ENCODE results near the gene POLR1H.
"Not testable (repeated sequence)": the region's sequence is repeated elsewhere in the genome, so short reads cannot be mapped to it uniquely, and the experiment has no call there.

Gene POLR1H, protein sequence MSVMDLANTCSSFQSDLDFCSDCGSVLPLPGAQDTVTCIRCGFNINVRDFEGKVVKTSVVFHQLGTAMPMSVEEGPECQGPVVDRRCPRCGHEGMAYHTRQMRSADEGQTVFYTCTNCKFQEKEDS

DNA sequence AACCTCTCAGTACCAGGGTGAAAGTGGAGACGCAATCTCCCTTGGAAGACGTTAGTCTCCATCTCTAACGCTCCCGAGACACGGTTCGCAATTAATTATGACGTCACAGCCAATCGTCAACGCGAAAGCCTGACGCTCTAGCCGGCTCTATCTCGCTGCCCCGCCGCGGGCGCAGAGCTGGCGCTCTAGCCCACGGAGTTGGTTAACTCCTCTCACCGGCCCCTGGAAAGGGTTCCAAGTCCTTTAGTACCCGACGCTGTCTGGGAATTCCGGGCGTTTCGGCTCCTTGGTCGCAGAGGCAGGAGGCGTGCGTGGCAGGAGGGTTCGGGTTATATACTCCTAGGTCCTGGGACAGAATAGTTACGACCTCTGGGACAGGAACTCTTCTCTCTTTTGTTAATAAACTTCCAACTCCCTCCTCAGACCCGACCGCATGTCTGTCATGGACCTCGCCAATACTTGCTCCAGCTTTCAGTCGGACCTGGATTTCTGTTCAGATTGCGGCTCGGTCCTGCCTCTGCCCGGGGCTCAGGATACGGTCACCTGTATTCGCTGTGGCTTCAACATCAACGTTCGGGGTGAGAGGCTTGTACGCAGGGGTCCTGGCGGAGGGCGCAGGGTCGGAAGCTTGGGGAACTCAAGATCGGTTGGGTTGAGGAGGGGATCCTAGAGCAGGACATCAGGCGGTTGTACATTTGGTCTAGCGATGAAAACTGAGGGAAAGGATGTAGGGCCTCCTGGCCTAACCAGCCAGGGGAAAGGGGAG is at the start of gene POLR1H:
Gene POLR1H (plus strand): TSS at position 174 of the 766 bp plus-strand sequence. CDS start 260 bp downstream, at position 434.
- peak; percentile 96 for DNase-seq

DNA sequence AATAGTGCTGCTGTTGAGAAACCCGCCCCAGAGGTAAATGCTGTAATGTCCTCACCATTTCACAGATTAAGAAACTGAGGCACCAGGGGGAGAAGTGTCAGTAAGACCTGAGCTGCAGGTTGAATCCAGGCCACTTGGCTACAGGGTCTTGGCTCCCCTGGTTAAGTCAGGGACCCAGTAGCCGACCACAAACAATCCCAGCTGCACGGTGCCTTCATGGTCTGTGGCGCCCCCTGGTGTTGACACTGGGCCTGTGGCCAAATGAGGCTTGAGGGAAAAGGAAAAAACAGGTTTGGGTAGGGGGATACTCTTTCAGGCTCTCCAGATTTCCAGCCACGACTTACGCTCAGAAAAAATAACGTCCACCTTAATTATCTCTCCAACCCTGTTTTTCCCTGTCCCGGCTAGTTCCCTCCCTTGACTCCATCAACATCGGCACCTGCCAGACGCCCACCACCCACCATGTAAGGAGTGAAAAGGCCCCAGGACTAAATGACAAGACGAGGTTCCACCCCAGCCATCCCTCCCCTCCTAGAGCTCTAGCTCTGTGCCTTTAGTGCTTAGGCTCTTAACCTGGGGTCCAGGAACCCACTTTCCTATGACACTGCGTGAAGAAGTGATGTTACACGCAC is 47.7 kb upstream of the POLR1H start:
- no peak for DNase-seq

DNA sequence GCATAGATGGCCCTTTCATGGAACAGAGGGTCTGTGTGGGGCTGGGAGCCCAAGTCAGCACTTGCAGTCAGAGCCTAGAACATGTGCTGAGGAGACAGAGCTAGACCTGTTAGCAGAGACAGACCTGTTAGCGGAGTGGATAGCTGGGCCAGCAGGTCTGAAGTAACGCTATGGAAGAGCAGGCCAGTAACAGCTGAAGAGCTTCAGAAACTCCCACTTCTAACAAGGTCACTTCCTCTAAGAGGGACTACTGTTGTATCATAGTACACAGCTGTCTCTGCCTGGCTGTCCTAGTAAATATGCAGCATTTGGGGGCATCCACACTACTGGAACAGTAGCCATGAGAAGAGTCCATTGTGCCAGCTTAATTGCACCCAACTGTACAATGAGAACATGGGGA is 41.2 kb upstream of the POLR1H start:
- no peak for DNase-seq

DNA sequence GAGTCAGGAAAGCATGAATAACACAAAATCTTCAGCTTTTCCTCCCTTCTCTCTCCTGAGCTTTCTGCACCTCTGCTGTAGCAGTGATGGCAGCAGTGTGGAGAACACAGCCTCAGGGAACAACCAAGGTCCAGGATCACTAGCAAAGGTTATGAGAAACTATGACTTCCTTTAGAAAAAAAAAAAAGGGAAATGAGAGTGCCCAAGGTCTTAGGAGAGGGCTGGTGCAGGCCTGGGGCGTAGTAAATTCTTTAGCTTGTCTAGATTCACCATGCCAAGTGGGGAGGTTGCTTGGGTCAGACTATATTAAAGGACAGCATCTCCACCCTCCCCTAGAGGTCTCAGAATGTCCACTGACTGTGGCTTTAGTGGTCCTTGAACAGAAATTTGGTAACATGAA is 40.4 kb upstream of the POLR1H start:
- no peak for DNase-seq

DNA sequence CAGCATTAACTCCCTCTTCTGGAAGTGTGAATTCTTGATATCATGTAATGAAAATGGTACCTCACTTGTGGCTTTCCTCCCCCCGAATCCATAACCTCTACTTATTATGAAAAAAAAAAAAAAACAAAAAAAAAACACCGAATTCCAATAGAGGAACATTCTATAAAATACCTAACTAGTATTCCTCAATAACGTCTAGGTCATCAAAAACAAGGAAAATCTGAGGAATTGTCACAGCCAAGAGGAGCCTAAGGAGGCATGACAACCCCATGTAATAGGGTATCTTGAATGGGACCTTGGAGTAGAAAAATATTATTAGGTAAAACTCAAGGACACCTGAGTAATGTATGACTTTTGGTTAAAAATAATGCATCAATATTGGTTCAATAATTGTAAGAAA is 38.9 kb upstream of the POLR1H start:
- no peak for DNase-seq

DNA sequence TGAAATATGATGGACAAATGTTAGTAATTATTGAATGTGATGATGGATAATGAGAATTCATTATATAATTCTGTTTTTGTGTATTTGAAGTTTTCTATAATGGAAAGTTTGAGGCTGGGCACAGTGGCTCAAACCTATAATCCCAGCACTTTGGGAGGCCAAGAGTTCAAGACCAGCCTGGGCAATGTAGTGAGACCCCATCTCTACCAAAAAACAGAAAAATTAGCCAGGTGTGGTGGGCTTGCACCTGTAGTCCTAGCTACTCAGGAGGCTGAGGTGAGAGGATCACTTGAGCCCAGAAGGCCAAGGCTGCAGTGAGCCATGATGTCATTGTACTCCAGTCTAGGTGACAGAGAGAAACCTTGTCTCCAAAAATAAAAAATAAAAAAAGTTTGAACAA is 38.4 kb upstream of the POLR1H start:
- DNase-seq: not testable (repeated sequence)

DNA sequence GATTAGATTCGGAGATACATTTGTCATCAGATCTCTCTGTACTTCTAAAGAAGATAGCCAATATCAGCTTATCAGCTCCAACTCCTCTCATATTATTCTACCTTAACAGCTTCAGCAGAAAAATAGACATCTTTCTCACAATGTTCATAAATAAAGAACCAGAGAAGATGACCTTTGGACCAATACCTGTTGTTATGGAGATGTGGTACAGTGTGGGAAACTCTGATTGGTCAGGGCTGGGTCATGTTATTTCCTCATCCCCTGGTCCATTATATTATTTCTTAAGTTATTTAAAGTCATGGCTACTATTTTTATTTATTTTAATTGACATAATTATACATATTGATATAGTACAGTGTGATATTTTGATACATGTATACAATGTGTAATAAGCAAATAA is 35.9 kb upstream of the POLR1H start:
- DNase-seq: no peak

DNA sequence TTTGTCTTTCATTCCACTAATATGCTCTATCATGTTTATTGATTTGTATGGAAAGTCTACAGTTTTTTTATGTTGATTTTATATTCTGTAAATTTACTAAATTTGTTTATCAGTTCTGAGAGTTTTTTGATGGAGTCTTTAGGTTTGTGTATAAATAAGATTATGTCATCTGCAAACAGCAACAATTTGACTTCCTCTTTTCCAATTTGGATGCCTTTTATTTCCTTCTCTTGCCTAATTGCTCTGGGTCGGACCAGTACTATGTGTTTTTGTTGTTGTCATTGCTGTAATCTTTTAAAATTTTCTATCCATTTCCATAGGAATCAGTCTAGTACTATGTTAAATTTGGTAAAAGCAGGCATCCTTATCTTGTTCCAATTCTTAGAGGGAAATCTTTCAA is 31.5 kb upstream of the POLR1H start:
- no peak for DNase-seq

DNA sequence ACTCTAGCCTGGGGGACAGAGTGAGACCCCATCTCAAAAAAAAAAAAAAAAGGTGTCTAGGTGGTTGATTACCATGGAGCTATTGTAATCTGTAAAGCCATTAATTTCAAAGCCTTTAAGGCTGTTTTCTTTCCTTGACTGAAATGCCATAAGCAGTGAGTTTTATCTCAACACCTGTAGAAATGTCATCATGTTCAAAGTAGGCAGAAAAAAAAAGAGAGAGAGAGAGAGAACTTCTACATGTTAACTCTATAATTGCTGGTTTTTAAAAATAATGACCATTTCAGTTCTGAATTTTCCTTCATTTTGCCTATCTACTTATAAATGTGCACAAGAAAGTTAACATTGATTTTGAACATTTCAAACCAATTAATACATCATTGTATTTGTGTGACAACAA is 29.7 kb upstream of the POLR1H start:
- DNase-seq: no peak

DNA sequence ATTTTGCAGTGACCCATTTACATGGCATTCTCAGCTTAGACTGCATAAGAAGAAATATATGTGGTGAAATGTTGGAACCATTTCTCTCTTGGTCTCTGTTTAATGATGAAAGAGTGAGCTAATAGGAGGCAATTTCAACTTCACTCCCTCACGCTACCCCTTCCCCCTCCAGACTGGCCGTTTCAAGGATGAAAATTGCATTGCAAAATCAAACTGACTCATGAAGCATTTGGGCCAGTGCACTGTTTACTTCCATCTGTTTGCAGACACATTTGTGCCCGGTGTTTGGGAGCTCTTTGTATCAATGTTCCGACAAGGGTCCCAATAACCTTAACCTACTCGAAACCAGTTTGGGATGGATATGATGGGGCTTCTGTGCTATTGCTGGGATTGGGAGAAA is 27.6 kb upstream of the POLR1H start:
- peak; percentile 60 for DNase-seq

DNA sequence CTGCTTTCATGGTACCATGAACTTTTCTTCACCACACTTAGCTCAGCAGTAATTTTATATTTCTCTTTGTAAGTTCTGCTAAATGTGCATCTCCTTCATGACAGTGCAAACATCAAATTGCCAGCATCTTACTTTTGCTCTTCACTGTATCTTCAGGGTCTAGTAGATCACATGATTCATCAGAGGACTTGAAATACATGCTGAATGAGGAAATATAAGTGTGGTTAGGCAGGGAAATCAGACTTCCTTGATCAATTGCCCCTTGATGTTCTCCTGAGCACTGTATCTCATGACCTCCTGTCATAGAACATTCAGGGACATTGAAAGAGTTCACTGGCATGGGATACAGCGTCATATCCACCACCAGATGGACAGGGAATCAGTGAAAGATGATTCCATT is 25.3 kb upstream of the POLR1H start:
- DNase-seq: no peak

DNA sequence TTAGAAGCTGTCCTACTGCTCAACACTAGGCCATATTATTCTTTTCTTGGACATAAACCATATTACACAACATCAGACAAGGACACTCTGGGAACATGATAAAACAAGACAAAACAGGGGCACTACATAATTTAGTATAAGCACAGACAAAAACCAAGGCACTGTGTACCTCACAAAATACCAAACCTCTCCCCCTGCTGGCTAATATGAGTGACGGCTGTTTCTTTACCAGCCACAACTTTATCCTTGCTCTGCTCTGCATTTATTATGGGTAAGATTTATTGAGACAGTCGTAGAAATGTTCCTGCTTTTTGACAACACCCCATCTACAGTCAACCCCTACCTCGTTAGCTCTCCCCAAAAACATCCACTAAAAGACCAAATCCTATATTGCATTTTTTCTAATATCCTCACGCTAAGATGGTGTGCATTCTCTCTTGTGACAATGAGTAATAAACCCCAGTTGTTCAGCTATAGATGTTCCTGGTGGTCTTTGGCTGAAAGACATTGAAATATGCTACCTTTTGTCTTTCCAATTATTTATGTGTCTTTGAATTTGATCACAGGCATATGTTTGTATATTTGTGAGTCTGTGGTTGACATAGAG is 23.8 kb upstream of the POLR1H start:
- peak; percentile 13 for DNase-seq

DNA sequence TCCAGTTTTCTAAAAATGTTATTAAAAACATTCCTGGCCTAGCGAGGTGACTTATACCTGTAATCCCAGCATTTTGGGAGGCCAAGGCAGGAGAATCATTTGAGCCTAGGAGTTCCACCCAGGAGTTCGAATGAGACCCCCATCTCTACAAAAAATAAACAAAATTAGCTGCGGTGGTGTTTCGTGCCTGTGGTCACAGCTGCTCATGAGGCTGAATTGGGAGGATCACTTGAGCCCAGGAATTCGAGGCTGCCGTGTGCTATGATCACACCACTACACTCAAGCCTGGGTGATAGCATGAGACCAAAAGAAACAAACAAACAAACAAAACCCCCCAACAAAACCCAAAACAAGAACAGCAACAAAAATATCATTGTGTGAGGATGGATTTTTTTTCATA is 19.8 kb upstream of the POLR1H start:
- no peak for DNase-seq

DNA sequence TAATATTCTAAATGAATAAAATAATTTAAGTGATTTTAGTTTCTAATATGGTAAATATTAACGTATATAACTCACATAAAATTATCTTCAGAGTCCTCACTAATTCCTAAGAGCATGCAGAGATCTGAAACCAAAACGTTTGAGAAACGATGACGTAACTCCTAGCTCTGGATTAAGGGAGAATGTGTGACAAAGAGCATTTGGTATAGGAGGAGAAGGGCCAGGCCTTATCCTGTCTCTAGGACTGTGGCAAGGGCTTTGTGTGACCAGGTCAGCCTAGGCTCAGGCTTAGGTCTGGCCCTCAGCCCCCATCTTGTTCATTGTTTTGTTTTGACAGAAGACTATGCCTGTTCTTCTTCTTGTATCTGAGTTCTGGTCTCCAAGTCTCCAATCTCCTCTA is 19.2 kb upstream of the POLR1H start:
- no peak for DNase-seq

DNA sequence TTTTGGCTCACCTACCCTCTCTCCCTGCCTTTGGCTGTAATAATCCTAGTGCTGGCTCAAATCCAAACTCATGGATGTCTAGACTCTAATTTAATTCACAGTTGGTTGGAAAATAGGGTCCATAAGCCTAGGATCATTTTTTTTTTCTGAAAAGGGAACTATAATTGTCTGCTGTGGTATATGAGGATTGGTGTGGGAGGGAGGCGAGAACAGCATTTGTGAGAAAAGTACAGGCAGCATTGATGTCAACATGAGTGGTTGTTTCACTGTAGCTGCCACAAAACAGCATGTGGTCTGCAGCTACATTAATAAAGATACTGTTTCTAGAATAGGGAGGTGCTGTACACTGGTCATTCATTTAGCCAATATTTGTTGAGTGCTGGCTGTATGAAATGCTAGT is 18.6 kb upstream of the POLR1H start:
- DNase-seq: no peak

DNA sequence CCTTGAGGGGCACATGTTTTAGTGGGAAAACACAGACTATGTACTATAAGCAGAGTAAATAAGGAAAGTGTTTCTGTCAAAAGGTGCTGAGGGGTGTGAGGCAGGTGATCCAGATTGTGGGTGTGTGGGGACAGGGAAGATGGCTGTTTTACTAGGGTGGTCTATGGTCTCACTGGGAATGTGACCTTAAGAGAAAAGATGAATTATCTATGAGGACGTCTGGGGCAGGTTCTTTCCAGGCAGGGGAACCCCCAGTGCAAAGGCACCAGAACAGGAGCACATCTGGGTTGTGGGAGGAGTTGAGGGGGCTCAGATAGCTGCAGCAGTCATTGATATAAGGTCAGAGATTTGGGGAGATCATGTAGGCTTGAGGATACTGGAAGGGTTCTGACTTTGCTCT is 18.2 kb upstream of the POLR1H start:
- no peak for DNase-seq

DNA sequence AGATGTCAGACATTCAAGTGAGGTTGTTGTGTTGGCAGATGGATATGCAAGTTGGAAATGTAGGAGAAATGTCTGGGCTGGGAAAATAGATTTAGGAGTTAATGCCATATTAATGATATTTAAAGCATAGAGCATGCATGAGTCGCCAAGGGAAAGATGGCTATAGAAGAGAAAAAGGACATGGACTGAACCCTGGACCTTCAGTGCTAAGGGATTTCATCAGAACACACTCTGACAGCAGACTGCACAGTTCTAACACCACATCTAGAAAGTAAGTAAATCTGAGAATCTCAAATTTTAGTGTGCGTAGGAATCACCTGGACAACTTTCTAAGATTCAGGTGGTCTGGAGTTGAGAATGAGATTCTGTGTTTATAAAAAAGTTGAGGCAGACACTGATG is 17.3 kb upstream of the POLR1H start:
- DNase-seq: no peak

DNA sequence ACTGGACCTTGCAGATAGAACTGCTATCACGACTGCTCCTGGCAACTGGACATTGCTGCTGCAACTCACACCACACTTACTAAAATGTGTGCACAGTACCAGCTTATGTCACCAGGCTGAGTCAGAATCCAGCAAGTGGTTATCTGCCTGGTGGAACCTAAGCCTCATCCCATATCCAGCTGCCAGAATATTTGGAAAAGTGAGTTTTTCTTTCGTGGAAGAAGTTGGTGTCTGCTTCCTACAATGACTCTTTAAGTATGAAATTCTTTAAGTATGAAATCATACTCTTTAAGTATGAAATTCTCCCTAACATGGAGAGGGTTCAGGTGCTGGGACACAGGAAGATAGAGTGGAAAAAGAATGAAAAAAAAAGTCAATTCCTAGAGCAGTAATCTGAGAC is 16.4 kb upstream of the POLR1H start:
- DNase-seq: peak; percentile 68

DNA sequence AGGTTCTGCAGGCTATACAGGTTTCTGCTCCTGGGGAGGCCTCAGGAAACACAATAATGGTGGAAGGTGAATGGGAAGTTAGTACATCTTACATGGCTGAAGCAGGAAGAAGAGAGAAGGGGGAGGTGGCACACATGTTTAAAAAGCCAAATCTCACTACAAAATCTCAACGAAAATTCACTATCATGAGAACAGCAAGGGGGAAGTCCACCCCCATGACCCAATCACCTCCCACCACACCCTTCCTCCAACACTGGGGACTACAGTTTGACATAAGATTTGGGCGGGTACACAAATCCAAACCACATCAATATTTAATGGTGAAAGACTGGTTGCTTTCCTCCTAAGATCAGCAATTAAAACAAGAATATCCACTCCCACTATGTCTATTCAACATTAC is 13.8 kb upstream of the POLR1H start:
- no peak for DNase-seq

DNA sequence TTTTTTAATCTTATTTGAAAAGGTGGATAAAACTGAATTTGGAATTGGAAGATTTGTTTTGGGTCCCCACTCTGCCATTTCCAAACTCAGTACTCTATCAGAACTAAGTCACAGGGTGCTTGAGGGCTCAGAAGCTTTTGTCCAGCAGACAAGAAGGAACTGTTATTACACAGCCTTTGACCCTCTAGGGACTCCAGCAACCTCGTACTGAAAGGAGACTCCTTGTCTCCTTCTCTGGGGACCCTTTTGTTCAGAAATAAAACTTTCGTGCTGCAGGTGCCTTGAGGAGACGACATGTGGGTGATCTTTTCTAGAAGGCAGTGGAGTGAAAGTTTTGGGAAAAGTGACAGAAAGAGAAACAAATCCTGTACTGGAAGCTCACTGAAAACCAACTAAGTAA is 7.4 kb upstream of the POLR1H start:
- DNase-seq: no peak

DNA sequence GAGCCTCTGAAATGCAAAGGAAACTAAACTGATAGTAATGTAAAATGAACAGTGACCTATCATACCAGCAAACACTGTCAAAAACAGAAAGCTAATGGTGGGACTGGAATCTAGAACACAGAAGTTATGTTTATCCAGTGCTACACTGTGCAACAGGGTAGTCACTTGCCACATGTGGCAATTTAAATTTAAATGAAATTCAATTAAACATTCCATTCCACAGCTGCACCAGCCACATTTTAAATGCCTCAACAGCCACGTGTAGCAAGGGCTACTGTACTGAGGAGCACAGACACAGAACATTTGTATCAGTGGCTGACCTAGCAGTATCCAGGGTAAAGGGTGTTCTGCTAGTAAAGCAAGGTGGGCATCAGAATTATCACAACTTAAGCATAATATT is 5.6 kb upstream of the POLR1H start:
- DNase-seq: no peak

DNA sequence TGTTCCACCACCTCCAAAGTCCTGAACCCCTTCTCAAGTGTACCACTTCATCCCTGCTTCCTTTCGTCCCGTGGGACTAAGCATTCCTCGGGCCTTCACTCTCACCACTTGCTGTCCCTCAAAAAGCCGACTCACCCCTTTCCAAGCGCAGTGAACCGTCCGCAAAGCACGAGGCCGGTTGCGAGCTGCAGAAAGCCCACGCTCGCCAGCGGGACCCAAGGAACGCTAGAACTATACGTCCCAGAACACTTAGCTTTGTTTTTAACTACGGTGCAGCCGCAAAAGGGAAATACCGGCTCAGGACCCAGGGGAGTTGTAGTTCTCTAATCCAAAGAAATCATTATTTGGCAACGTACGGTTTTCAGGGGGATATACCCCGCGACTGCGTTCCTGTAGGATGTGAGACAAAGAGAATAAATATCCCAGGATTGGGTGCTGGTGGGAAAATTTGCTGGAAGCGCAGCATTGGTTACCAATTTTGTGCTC is 416 bp upstream of the POLR1H start:
- peak; percentile 24 for DNase-seq

DNA sequence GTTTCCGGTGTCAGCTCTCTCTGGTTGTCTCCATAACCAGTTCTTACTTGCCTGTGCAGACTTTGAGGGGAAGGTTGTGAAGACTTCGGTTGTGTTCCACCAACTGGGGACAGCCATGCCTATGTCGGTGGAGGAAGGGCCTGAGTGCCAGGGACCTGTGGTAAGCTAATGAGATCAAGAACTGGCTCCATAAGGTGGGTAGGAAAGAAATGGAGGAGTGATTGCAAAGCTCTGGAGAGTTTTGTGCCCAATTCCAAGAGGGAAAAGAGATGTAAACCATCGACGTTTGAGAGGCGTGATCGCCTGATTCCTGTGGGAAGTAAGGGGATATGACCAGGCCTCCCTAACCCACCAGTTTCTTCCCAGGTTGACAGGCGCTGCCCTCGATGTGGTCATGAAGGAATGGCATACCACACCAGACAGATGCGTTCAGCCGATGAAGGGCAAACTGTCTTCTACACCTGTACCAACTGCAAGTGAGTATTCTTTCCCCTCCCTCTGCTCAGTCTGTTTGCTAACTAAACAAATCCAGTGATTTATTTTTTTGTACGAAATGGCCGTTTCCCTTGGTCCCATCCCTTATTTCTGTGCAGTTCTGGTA is 893 bp downstream of the POLR1H start:
- DNase-seq: peak; percentile 9
